ENCODE results near the gene ARHGAP45.

Gene ARHGAP45

GRCh38 chr19:1079566-1080111, 12.7 kb downstream of the ARHGAP45 start:
- no peak for TF ChIP-seq SIN3A (IDR thresholded peaks at IDR 0.05; ENCODE audit: borderline replicate concordance, insufficient read depth, low read length)
- no peak for TF ChIP-seq POLR2AphosphoS5 (IDR thresholded peaks at IDR 0.05; ENCODE audit: low read depth, low read length)
- no peak for TF ChIP-seq TAF1 (IDR thresholded peaks at IDR 0.05; ENCODE audit: borderline replicate concordance, insufficient read depth, low read length)
- no peak for TF ChIP-seq REST (IDR thresholded peaks at IDR 0.05; ENCODE audit: insufficient read depth in 1 of 2, low read depth in 2 of 2, low read length in 2 of 2)
- no peak for TF ChIP-seq FOXP2 (optimal IDR thresholded peaks at IDR 0.05; ENCODE audit: borderline replicate concordance, extremely low read depth, extremely low read length, insufficient read depth)

GRCh38 chr19:1080360-1081161, 13.6 kb downstream of the ARHGAP45 start:
- TF ChIP-seq REST (IDR thresholded peaks at IDR 0.05; ENCODE audit: insufficient read depth in 1 of 2, low read depth in 2 of 2, low read length in 2 of 2) (no peak), SIN3A (IDR thresholded peaks at IDR 0.05; ENCODE audit: borderline replicate concordance, insufficient read depth, low read length) (no peak), POLR2AphosphoS5 (IDR thresholded peaks at IDR 0.05; ENCODE audit: low read depth, low read length) (no peak), FOXP2 (optimal IDR thresholded peaks at IDR 0.05; ENCODE audit: borderline replicate concordance, extremely low read depth, extremely low read length, insufficient read depth) (no peak), TAF1 (IDR thresholded peaks at IDR 0.05; ENCODE audit: borderline replicate concordance, insufficient read depth, low read length) (no peak)

GRCh38 chr19:1081301-1082164, 14.6 kb downstream of the ARHGAP45 start:
- no peak for TF ChIP-seq REST (IDR thresholded peaks at IDR 0.05; ENCODE audit: insufficient read depth in 1 of 2, low read depth in 2 of 2, low read length in 2 of 2)
- TF ChIP-seq SIN3A (IDR thresholded peaks at IDR 0.05; ENCODE audit: borderline replicate concordance, insufficient read depth, low read length), result no peak
- no peak for TF ChIP-seq POLR2AphosphoS5 (IDR thresholded peaks at IDR 0.05; ENCODE audit: low read depth, low read length)
- TF ChIP-seq TAF1 (IDR thresholded peaks at IDR 0.05; ENCODE audit: borderline replicate concordance, insufficient read depth, low read length), result no peak
- TF ChIP-seq FOXP2 (optimal IDR thresholded peaks at IDR 0.05; ENCODE audit: borderline replicate concordance, extremely low read depth, extremely low read length, insufficient read depth), result no peak

- TF ChIP-seq FOXP2 (optimal IDR thresholded peaks at IDR 0.05; ENCODE audit: borderline replicate concordance, extremely low read depth, extremely low read length, insufficient read depth) (peak; percentile 8), SIN3A (IDR thresholded peaks at IDR 0.05; ENCODE audit: borderline replicate concordance, insufficient read depth, low read length) (0 out of 2 replicates have a peak, but pooled peaks have one; percentile 52), REST (IDR thresholded peaks at IDR 0.05; ENCODE audit: insufficient read depth in 1 of 2, low read depth in 2 of 2, low read length in 2 of 2) (no peak), POLR2AphosphoS5 (IDR thresholded peaks at IDR 0.05; ENCODE audit: low read depth, low read length) (no peak), TAF1 (IDR thresholded peaks at IDR 0.05; ENCODE audit: borderline replicate concordance, insufficient read depth, low read length) (no peak)
Measured at GRCh38 chr19:1082165-1082927, 15.4 kb downstream of the ARHGAP45 start.
